Keratinocyte (primary cell): ENCODE data around the gene SFSWAP. TPM values are rescaled to one million over a fixed set of nuclear protein-coding genes. Genes with fewer than 3 reads are reported as not detected.

Source experiments
- DNase-seq: peaks from one replicate; pipeline ENCODE4 v3.0.0-alpha.2; 2011; ENCODE audit warnings: low read depth, missing footprints, low spot score
- FAIRE-seq: peaks from 2 replicates; lab custom pipeline; 2011; peaks lifted over from hg19 to GRCh38; lab: Jason Lieb, UNC
- H2AFZ ChIP-seq: 2 replicates; pipeline ENCODE4 v1.6.0; 2012; ENCODE audit warnings: low read length, control low read depth, inconsistent platforms; ENCODE audit not compliant: control insufficient read depth
- H3K27ac ChIP-seq: 2 replicates; pipeline ENCODE4 v1.5.1; 2011; ENCODE audit warnings: low read length; ENCODE audit not compliant: control insufficient read depth, insufficient read depth
- H3K27me3 ChIP-seq: 3 replicates; pipeline ENCODE4 v1.6.0; 2011; ENCODE audit warnings: low read length; ENCODE audit not compliant: control insufficient read depth, insufficient read depth; ENCODE audit errors: extremely low read depth
- H3K36me3 ChIP-seq, 2 experiments: 2 replicates in 1 of 2; 3 replicates in 1 of 2; pipeline ENCODE4 v1.5.1; 2011; ENCODE audit warnings: low read length in 2 of 2, mild to moderate bottlenecking in 1 of 2; ENCODE audit not compliant: control insufficient read depth in 2 of 2, insufficient read depth in 2 of 2; ENCODE audit errors: extremely low read depth in 1 of 2
- H3K4me1 ChIP-seq: 3 replicates; pipeline ENCODE4 v1.5.1; 2011; ENCODE audit warnings: low read length; ENCODE audit not compliant: control insufficient read depth, insufficient read depth; ENCODE audit errors: extremely low read depth
- H3K4me2 ChIP-seq: 3 replicates; pipeline ENCODE4 v1.6.0; 2011; ENCODE audit warnings: low read depth, low read length; ENCODE audit not compliant: control insufficient read depth, insufficient read depth; ENCODE audit errors: extremely low read depth
- H3K4me3 ChIP-seq, 3 experiments: fragments of 200-600 bp in 1 of 3; sonication (generic) in 1 of 3; 2 replicates in 2 of 3; 3 replicates in 1 of 3; pipeline ENCODE4 v1.5.1; 2011 to 2016; ENCODE audit warnings: low read length in 3 of 3, mild to moderate bottlenecking in 3 of 3, control low read depth in 2 of 3, inconsistent platforms in 1 of 3, low read depth in 1 of 3, mixed read lengths in 1 of 3, mixed run types in 1 of 3, moderate library complexity in 1 of 3; ENCODE audit not compliant: control insufficient read depth in 2 of 3, insufficient read depth in 2 of 3; ENCODE audit errors: extremely low read depth in 1 of 3
- H3K79me2 ChIP-seq: 2 replicates; pipeline ENCODE4 v1.6.0; 2012; ENCODE audit warnings: low read length; ENCODE audit not compliant: control insufficient read depth, insufficient read depth
- H3K9ac ChIP-seq: 3 replicates; pipeline ENCODE4 v1.6.0; 2011; ENCODE audit warnings: low read length; ENCODE audit not compliant: control insufficient read depth, insufficient read depth; ENCODE audit errors: extremely low read depth
- H3K9me1 ChIP-seq: 3 replicates; pipeline ENCODE4 v1.6.0; 2011; ENCODE audit warnings: low read length; ENCODE audit not compliant: control insufficient read depth, insufficient read depth; ENCODE audit errors: extremely low read depth
- H3K9me3 ChIP-seq: 2 replicates; pipeline ENCODE4 v1.5.1; 2012; ENCODE audit warnings: low read depth, low read length; ENCODE audit not compliant: control insufficient read depth
- H4K20me1 ChIP-seq: 3 replicates; pipeline ENCODE4 v1.6.0; 2011; ENCODE audit warnings: low read length; ENCODE audit not compliant: control insufficient read depth, insufficient read depth; ENCODE audit errors: extremely low read depth
- EZH2 ChIP-seq: IDR thresholded peaks from one replicate; pipeline ENCODE4 v1.6.1; 2012; ENCODE audit warnings: inconsistent platforms, mild to moderate bottlenecking, low read length, moderate library complexity
- dilution Hi-C: fragments of 300-500 bp; cut with MboI; formaldehyde crosslinking; loops from one replicate; pipeline ENCODE4 v1.7.0; 2020; ENCODE audit warnings: low sequenced_read_pairs; ENCODE audit not compliant: extremely low pct_ligation_motif_present
- polyA plus RNA-seq, 5 experiments: library from polyadenylated mRNA; depleted of rRNA in 3 of 5; stranded (reverse) in 3 of 5; stranded (forward) in 1 of 5; unstranded in 1 of 5; fragments of >200 nt; gene quantifications; 1 replicate in 1 of 5; 2 replicates in 3 of 5; 3 replicates in 1 of 5; pipeline versions ENCODE4 v1.2.1 to v1.2.3, GENCODE V29; 2011 to 2012; ENCODE audit warnings: missing spikeins in 2 of 5, low read depth in 1 of 5, low replicate concordance in 1 of 5
- TF ChIP-seq, protein P1 (sequence below), 3 experiments: IDR thresholded peaks in 1 of 3; conservative IDR thresholded peaks in 1 of 3; optimal IDR thresholded peaks in 1 of 3; 2 replicates in 2 of 3; 3 replicates in 1 of 3; pipeline versions ENCODE3 to v1.5.1; 2011; ENCODE audit warnings: low read length in 3 of 3, mild to moderate bottlenecking in 3 of 3, moderate library complexity in 2 of 3, control low read depth in 1 of 3, inconsistent platforms in 1 of 3; ENCODE audit not compliant: insufficient read depth in 2 of 3; ENCODE audit errors: extremely low read depth in 1 of 3

The SFSWAP gene
- polyA plus RNA-seq, 1 donor (not counting 4 experiments of a cell fraction or from before 2014, with no cell fraction given), result 13.1 TPM

DNA sequence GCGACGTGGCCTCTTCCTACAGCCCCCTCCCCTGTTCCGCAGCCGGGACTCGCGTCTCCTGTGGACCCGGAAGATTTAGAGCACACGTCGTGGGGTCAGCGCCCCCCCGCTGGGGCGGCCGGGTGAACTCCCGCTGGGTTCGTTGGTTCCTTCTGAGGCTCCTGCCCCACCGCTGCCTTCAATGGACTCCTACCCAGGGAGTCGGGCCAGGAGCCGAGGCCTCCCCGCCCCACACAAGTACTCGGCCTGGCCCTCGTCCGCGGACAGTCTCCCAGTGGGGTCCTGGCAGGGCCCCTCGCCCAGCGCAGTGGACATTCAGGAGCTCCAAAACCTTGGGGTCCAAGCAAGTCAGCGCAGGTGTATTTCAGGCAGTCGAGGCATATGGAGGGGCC is 118.5 kb downstream of the SFSWAP start:
- Histone ChIP-seq H3K4me2 (peak overlapping the region; percentile 66), H3K9me1 (no peaks in the 10 kb centered on the region), H3K36me3 (no peaks in the 10 kb centered on the region), H3K9ac (peak overlapping the region; percentile 41), H3K79me2 (no peaks in the 10 kb centered on the region), H3K27ac (no peak overlapping the region), H4K20me1 (no peaks in the 10 kb centered on the region), H3K27me3 (peaks cover 42% of the 10 kb centered on the region), H3K4me3 (peak overlapping the region; percentile 25 to 51 (median 41)), H2AFZ (no peak overlapping the region), H3K4me1 (peaks cover 8% of the 10 kb centered on the region), H3K9me3 (no peaks in the 10 kb centered on the region)
- dilution Hi-C loops, result no loop called here
- DNase-seq (no peak), FAIRE-seq (no peak)
- no peak for TF ChIP-seq EZH2
- TF ChIP-seq, protein P1, sequence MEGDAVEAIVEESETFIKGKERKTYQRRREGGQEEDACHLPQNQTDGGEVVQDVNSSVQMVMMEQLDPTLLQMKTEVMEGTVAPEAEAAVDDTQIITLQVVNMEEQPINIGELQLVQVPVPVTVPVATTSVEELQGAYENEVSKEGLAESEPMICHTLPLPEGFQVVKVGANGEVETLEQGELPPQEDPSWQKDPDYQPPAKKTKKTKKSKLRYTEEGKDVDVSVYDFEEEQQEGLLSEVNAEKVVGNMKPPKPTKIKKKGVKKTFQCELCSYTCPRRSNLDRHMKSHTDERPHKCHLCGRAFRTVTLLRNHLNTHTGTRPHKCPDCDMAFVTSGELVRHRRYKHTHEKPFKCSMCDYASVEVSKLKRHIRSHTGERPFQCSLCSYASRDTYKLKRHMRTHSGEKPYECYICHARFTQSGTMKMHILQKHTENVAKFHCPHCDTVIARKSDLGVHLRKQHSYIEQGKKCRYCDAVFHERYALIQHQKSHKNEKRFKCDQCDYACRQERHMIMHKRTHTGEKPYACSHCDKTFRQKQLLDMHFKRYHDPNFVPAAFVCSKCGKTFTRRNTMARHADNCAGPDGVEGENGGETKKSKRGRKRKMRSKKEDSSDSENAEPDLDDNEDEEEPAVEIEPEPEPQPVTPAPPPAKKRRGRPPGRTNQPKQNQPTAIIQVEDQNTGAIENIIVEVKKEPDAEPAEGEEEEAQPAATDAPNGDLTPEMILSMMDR (optimal IDR thresholded peaks at IDR 0.05 in 1 of 3, IDR thresholded peaks at IDR 0.05 in 1 of 3, conservative IDR thresholded peaks at IDR 0.05 in 1 of 3; ENCODE audit: extremely low read depth in 1 of 3, insufficient read depth in 2 of 3, low read length in 3 of 3), result no peak

DNA sequence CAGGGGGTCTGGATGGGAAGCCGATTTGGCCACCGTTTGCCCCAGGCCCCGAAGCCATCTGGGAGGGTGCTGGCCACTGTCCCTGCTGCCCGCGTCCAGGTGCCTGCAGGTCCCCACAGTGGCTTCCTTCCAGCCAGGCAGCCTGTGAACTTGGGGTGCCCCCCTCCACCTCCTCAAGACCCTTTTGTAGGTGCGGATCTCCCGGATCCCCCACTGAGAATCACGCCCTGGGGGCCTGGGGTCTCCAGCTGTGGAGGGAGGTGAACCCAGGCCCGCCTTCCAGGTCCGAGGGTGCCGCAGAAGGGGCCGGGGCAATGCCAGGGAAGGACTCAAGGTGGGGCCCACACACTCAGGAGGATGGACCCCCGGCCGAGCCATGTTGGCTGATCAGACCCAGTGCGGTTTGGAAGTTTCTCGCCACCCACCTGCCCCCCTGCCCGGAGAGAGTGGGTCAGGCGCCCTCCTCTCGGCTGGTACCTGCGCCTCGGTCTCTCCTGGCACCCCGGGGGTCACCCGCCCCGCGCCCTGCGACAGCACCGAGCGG is 119.0 kb downstream of the SFSWAP start:
- dilution Hi-C loops, result no loop called here

More for the DNA sequence above, 119.0 kb downstream of the SFSWAP start:
- Histone ChIP-seq H3K9me1 (no peaks in the 10 kb centered on the region), H3K9ac (no peak overlapping the region), H2AFZ (no peak overlapping the region), H3K36me3 (no peaks in the 10 kb centered on the region), H3K27me3 (peaks cover 44% of the 10 kb centered on the region), H3K4me1 (peaks cover 8% of the 10 kb centered on the region), H4K20me1 (no peaks in the 10 kb centered on the region), H3K79me2 (no peaks in the 10 kb centered on the region), H3K4me2 (peak overlapping the region; percentile 66), H3K4me3 (peak overlapping the region in 2 of 3 experiments; percentile 41 to 49), H3K9me3 (no peaks in the 10 kb centered on the region), H3K27ac (no peak overlapping the region)
- DNase-seq (no peak), FAIRE-seq (no peak)
- TF ChIP-seq EZH2, result peak; percentile 68
- TF ChIP-seq, protein P1 (optimal IDR thresholded peaks at IDR 0.05 in 1 of 3, IDR thresholded peaks at IDR 0.05 in 1 of 3, conservative IDR thresholded peaks at IDR 0.05 in 1 of 3; ENCODE audit: extremely low read depth in 1 of 3, insufficient read depth in 2 of 3, low read length in 3 of 3), result no peak
